Stimulated activated CD4-positive, alpha-beta T cell treated with anti-CD3 and anti-CD28 coated beads, Interleukin-15, amount 100 ng/mL, for 48 hours (primary cell): ENCODE data around the gene REG1B.
"Not testable (repeated sequence)": the region's sequence is repeated elsewhere in the genome, so short reads cannot be mapped to it uniquely, and the experiment has no call there.

Experiments used
- DNase-seq, 2 donors: peaks; one replicate each; pipeline ENCODE4 v3.0.0-alpha.2; 2020; ENCODE audit warnings: low read depth in 2 of 2

Gene REG1B

DNA sequence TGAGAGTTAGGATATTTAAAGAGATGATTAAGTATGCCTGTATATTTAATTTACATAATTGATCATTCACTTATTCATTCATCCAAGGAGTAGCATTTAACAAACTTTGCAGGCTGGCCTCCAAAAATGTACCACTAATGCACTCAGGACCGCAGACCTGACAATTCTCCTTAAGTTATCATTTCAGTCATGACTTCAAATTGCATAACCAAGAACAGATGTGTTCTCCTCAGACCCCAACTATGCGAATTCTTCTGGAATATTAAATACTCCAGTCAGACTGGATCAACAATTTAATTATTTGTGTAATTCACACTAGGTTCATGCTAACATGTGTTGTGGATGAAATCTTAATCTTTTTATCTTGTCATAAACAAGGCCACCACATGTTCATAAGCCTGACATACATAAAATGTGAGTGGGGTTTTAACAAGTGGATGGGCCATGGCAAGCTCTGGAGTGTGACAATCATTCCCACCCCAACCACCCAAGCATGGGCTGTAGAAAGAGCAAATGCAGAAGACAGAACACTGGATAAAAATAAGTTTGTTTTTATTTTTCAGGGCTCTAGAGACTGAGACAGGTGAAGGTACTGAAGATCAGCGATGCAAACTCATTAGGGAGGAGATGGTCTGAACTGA, 3.2 kb downstream of the REG1B start:
- DNase-seq: no peak

DNA sequence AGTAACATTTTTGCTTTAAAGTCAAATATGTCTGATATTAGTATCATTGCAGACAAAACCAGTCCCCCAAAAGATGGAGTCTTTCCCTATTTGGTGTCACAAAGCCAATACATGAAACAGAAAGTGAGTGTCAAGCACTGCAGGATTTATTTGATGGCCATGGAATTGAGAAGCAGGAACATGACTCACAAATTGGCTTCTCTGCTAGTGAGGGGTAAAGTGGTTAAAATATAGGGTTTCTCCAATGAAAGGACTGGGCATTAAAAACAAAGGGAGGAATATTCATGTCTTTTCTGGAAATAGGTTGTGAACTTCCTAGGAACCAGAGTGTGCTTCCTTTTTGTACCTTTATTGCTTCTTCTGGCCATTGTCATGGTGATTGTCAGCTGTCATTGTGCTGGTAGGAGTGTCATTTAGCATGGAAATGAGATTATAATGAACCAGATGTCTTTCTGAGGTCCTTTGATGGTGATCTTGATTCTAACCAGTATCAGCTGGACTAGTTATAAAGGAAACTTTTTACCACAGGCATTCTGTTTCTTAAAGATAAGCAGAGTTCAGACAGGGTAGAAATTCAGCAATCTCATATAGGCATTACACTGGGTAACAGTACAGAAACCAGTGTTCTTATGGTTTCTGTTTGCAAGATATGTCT, 4.1 kb downstream of the REG1B start:
- no peak for DNase-seq

DNA sequence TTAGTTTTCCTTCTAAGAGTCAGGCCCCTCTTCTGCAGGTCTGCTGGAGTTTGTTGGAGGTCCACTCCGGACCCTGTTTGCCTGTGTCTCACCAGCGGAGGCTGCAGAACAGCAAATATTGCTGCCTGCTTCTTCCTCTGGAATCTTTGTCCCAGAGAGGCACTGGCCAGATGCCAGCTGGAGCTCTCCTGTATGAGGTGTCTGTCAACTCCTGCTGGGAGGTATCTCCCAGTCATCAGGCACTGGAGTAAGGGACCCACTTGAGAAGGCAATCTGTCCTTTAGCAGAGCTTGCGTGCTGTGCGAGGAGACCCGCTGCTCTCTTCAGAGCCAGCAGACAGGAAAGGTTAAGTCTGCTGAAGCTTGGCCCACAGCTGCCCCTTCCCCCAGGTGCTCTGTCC, 4.8 kb downstream of the REG1B start:
- DNase-seq: no peak

DNA sequence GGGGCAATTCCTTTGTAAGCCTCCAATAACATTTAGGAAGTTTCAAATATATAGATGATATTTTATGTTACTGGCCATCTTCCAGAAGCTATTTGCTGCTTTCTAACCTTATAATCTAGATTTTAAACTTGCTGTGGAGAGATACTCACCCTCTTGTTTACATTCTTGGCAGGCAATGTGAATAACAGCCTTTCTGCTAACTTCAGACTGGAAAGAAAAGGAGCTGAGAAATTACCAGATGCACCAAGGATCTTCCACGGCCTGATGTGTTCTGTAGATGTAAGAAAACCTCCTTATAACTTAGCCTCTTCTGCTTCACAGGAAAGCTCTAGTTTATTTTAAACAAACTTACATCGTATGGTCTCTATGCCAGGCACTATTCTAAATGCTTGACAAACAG, 16.7 kb downstream of the REG1B start:
- no peak for DNase-seq

DNA sequence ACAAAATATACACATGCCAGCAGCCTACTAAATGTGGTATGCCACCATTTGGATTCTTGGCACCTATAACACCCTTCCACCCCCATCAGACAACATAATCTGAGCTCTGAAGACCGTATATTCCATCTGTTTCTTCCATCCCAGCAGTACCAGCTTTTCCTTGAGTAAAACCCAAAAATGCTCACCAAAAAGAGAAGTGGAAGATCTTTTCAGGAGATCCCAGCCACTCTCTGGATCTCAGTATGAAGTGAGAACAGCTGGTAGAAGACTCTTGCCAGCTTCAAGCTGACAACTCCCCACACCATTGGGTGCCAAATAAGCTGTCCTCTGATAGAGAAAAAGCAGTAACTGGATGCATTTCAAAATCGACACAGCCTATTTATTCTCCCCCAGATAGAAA, 22.6 kb downstream of the REG1B start:
- DNase-seq: no peak

DNA sequence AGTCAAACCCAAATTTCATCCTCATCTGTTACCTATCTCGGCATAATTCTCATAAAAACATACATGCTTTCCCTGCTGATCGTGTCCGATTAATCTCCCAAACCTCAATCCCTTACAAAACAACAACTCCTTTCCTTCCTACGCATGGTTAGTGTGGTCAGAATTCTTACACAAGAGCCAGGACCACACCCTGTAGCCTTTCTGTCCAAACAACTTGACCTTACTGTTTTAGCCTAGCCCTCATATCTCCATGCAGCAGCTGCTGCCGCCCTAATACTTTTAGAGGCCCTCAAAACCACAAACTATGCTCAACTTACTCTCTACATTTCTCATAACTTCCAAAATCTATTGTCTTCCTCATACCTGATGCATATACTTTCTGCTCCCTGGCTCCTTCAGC, 33.0 kb downstream of the REG1B start:
- not testable (repeated sequence) for DNase-seq

DNA sequence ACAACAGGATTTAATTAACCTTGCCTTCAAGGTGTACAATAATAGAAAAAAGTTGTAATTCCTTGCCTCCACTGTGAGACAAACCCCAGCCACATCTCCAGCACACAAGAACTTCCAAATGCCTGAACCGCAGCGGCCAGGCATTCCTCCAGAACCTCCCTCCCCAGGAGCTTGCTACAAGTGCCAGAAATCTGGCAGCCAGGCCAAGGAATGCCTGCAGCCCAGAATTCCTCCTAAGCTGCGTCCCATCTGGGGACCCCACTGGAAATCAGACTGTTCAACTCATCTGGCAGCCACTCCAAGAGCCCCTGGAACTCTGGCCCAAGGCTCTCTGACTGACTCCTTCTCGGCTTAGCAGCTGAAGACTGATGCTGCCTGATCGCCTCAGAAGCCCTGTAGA, 34.3 kb downstream of the REG1B start:
- DNase-seq: not testable (repeated sequence)

DNA sequence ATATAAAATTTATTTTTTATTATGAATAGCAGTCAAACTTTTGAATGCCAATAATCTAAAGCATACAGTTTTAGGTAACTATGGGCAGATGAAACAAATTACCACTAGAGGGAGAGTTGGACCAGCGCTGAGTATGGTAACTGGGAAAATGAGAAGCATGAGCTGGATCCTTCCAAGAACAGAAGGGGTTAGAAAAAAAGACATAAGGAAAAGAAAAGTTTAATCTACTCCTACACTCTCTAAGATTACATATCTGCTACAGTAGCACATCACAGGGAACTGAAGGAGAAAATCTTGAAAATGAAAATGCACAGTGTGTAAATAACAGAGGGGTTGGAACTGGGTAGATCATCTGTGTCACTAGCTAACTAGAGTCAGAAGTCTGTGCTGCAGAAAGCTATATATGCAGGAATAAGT, 46.8 kb downstream of the REG1B start:
- no peak for DNase-seq

DNA sequence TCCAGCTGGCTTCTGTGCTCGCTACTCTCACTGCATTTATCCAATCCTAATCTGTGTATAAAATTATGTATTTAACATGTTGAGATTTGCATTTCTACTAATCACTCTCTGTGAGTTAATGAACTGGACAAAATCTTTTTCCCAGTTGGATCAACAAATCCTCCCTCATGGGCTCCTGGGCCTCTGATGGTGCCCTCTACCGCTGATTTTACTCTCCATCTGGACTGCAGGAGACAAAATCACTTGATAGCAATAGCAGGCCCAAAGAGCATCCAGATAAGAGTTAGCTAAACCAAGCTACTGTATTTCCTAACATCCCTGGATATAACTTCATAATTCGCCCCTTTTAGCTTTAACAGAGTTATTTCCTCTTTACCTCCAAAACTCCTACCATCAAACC, 47.8 kb downstream of the REG1B start:
- no peak for DNase-seq
